Psoas muscle (tissue), 8 donors: Measurements from ENCODE around the gene DDR1. TPM values are rescaled to one million over a fixed set of nuclear protein-coding genes. Genes with fewer than 3 reads are reported as not detected.

ENCODE experiments used
- ATAC-seq, 4 donors: fragments of 200-7000 bp; cut with Tn5 transposase; one replicate each; pipeline ENCODE4 v1.9.1; 2020; ENCODE audit warnings: moderate library complexity in 3 of 4, mild to moderate bottlenecking in 2 of 4
- DNase-seq, 2 donors: peaks; one replicate each; pipeline ENCODE4 v3.0.0-alpha.2; 2020
- H3K27ac ChIP-seq: fragments of 200-600 bp; one replicate; pipeline ENCODE4 v1.8.0; 2022
- H3K27me3 ChIP-seq, 3 donors: fragments of 200-600 bp in 1 of 3; one replicate each; pipeline versions ENCODE4 v1.6.1 to v1.8.0; 2013 to 2022; ENCODE audit warnings: low read length in 2 of 3, mild to moderate bottlenecking in 2 of 3, moderate library complexity in 1 of 3; ENCODE audit not compliant: insufficient read depth in 3 of 3
- H3K36me3 ChIP-seq, 2 donors: fragments of 200-600 bp in 1 of 2; one replicate each; pipeline versions ENCODE4 v1.6.1 to v1.8.0; 2013 to 2022; ENCODE audit warnings: low read depth in 1 of 2, mild to moderate bottlenecking in 1 of 2, moderate library complexity in 1 of 2; ENCODE audit not compliant: insufficient read depth in 1 of 2
- H3K4me1 ChIP-seq: fragments of 200-600 bp; one replicate; pipeline ENCODE4 v1.8.0; 2022
- H3K4me3 ChIP-seq: fragments of 200-600 bp; one replicate; pipeline ENCODE4 v1.8.0; 2022; ENCODE audit warnings: mild to moderate bottlenecking
- H3K9me3 ChIP-seq: fragments of 200-600 bp; one replicate; pipeline ENCODE4 v1.8.0; 2022
- CTCF ChIP-seq: fragments of 200-600 bp; IDR thresholded peaks from one replicate; pipeline ENCODE4 v1.8.0; 2022; ENCODE audit warnings: antibody characterized with exemption
- WGBS, 3 donors: extraction: QIAGEN DNeasy Blood & Tissue Kit; methylation state at CpG; one replicate each; pipeline versions ENCODE4 v1.1.6 to v1.1.7; 2013; 5-methylcytosine and 5-hydroxymethylcytosine counted together
- intact Hi-C, 2 donors: fragments of 100-400 bp; cut with DNase I; formaldehyde crosslinking; loops; one replicate each; pipeline versions ENCODE4 v1.11.0 to v1.14.2; 2022
- polyA plus RNA-seq, 3 donors: library from polyadenylated mRNA; stranded (reverse); fragments of 200-250 nt; gene quantifications; one replicate each; pipeline ENCODE4 v1.2.3, GENCODE V29; 2013
- total RNA-seq, 4 donors: library from RNA; stranded (reverse); fragmentation: NEBNext Ultra II Directional in 2 of 4; extraction: Animal tissue kit (Norgen Biotek cat#: 25700) in 2 of 4; gene quantifications; one replicate each; pipeline versions ENCODE4 v1.2.1 to v1.2.4, GENCODE V29; 2021 to 2023
- donor health status: healthy with polysubstance abuse.
- donor health status: DM: no; HTN: no; CAD: no; lungs with moderate emphysema.
- donor health status: Bipolar disorder and iron deficiency.
- donor health status: healthy.
- donor health status: DM: yes; HTN: yes; CAD: no.
- donor health status: DM: no; HTN: no; CAD: no.
- donor health status: DM: no; HTN: no; CAD: no.
- donor health status: DM: yes; HTN: yes; CAD: no.

Gene DDR1
- total and polyA plus RNA-seq, 7 donors = 2.2 to 129 (median 26.3) TPM

GRCh38 chr6:30939473-30939872 is 55.2 kb downstream of the DDR1 start:
- ATAC-seq (no peak), DNase-seq (no peak)
- intact Hi-C loops = loop anchor here in 1 of 2 donors (5.0 kb wide), 1 partner anchor 108 kb away; no protein-coding TSS in a partner anchor
- Histone ChIP-seq H3K4me3 (no peak overlapping the region), H3K36me3 (no peaks in the 10 kb centered on the region), H3K27me3 (peaks cover 0 to 24% (median 6%) of the 10 kb centered on the region in 3 donors), H3K4me1 (no peaks in the 10 kb centered on the region), H3K9me3 (no peaks in the 10 kb centered on the region), H3K27ac (no peak overlapping the region)
- TF ChIP-seq CTCF = no peak
- WGBS, 3 donors = 51 to 57% (median 55%) methylated on average over 3 of the region's 3 CpGs

- Histone ChIP-seq H3K4me1 (no peaks in the 10 kb centered on the region), H3K27ac (no peak within 1 kb of the TSS), H3K9me3 (no peaks in the 10 kb centered on the region), H3K27me3 (peaks cover 0 to 24% (median 6%) of the 10 kb centered on the region in 3 donors), H3K4me3 (no peak within 1 kb of the TSS), H3K36me3 (no peaks in the 10 kb centered on the region)
- ATAC-seq = no peak
- no peak for DNase-seq
- intact Hi-C loops = no loop called here
- 68 to 78% (median 73%) methylated on average over 15 to 16 of the region's 16 CpGs for WGBS, 3 donors
- TF ChIP-seq CTCF = no peak
Observed at GRCh38 chr6:30940361-30940986, 56.2 kb downstream of the DDR1 start, which contains the start of gene MUCL3. Gene MUCL3 (plus strand): TSS chr6:30940973. CDS start chr6:30941000, 27 bp downstream.

- peak; percentile 31 for TF ChIP-seq CTCF
- H3K4me1 ChIP-seq = no peaks in the 10 kb centered on the region
- H3K27me3 ChIP-seq = peaks cover 0 to 24% (median 6%) of the 10 kb centered on the region in 3 donors
- H3K27ac ChIP-seq = no peak overlapping the region
- DNase-seq (peak; percentile 70 to 80), ATAC-seq (peak; percentile 57 to 85 (median 76))
- intact Hi-C loops = no loop called here
- no peaks in the 10 kb centered on the region for H3K9me3 ChIP-seq
- no peak overlapping the region for H3K4me3 ChIP-seq
- no peaks in the 10 kb centered on the region for H3K36me3 ChIP-seq
- 11 to 14% (median 14%) methylated on average over 15 of the region's 15 CpGs for WGBS, 3 donors
Observed at GRCh38 chr6:30942338-30943060, 58.2 kb downstream of the DDR1 start.

- H3K9me3 ChIP-seq = no peaks in the 10 kb centered on the region
- ATAC-seq = no peak
- H3K27me3 ChIP-seq = peaks cover 0 to 24% (median 6%) of the 10 kb centered on the region in 3 donors
- H3K27ac ChIP-seq = no peak overlapping the region
- no peak for DNase-seq
- TF ChIP-seq CTCF = no peak
- intact Hi-C loops = no loop called here
- H3K36me3 ChIP-seq = no peaks in the 10 kb centered on the region
- H3K4me3 ChIP-seq = no peak overlapping the region
- H3K4me1 ChIP-seq = no peaks in the 10 kb centered on the region
- WGBS, 3 donors = 87 to 91% (median 88%) methylated on average over 4 of the region's 4 CpGs
Observed at GRCh38 chr6:30944051-30944450, 59.7 kb downstream of the DDR1 start.
